ENCODE measurements around the gene HUS1.
"Not testable (repeated sequence)": the region's sequence is repeated elsewhere in the genome, so short reads cannot be mapped to it uniquely, and the experiment has no call there.

Gene HUS1

DNA sequence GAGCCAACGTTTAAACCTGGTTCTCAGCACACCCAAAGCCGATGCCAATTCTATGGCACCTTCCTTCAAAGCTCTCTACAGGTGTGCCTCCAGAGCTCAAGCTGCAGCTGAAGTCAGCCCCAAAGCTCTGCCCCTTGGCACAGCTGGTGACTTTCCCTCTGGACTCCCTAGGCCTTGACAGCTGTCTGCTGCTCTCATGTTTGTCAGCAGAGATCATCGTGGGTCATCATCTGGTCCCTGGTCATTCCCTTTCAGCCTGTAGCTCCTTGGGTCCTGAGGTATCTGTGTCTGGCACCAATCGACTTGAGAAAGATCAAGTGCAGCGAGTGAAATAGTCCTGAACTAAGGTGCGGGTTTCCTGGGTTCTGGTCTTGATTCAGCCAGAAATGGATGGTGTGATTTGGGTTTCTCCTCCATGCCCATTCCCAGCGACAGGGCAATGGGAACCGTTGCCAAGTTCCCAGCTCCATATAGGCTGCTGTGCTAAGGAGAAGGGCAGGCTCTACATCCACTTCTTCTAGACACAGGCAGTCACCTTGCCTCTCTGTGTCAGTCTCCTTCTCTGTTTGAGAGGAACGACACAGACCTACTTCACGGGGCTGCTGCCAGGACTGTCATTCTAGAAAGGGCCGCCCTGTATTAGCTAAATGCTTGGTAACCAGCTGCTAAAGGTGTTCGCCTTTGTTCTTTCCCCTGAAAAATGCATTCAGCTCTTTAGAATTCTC is 34.7 kb downstream of the HUS1 start:
- no peak for DNase-seq (ENCODE audit: low spot score)

DNA sequence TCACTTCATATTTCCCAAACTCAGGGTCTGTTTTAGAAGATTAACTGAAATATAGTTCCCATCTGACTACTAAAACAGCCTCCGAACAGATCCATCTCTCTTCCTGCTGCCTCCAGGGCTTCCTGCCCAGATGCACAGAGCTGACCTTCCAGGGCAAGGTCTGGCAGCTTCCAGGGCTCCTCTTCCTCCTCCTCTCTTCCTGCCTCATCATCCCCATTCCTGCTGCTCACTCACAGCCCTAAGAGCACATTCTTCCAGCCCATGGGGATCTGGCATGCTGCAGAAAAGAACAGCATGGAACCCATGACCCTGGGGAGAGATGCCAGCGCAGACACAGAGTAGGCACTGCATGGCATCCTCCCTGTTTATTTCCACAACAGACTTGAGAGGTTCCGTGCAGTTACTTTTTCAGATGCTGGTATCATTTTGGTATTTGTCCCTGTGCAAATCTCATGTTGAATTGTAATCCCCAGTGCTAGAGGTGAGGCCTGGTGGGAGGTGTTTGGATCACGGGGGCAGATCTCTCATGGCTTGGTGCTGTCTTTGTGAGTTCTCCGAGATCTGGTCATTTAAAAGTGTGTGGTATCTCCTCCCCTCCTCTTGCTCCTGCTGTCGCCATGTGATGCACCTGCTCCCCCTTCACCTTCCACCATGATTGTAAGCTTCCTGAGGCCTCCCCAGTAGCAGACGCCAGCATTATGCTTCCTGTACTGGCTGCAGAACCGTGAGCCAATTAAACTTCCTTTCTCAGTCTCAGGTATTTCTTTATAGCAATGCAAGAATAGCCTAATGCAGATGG is 35.5 kb downstream of the HUS1 start:
- DNase-seq (ENCODE audit: low spot score), result no peak

DNA sequence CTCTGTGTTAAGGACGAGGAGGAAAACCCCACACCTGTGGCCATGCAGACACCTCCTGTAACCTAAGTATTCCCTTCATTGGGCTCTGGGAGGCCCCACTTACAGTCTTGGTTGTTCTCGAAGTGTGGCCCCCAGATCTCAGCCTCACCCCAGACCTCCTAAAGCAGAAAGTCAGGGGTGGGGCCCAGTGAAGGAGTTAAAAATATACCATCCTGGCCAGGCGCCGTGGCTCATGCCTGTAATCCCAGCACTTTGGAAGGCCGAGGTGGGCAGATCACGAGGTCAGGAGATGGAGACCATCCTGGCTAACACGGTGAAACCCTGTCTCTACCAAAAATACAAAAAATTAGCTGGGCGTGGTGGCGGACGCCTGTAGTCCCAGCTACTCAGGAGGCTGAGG is 36.8 kb downstream of the HUS1 start:
- not testable (repeated sequence) for DNase-seq (ENCODE audit: low spot score)

- DNase-seq (ENCODE audit: low spot score), result no peak
These were observed 37.3 kb downstream of the HUS1 start for GRCh38 chr7:47942132-47942531.

DNA sequence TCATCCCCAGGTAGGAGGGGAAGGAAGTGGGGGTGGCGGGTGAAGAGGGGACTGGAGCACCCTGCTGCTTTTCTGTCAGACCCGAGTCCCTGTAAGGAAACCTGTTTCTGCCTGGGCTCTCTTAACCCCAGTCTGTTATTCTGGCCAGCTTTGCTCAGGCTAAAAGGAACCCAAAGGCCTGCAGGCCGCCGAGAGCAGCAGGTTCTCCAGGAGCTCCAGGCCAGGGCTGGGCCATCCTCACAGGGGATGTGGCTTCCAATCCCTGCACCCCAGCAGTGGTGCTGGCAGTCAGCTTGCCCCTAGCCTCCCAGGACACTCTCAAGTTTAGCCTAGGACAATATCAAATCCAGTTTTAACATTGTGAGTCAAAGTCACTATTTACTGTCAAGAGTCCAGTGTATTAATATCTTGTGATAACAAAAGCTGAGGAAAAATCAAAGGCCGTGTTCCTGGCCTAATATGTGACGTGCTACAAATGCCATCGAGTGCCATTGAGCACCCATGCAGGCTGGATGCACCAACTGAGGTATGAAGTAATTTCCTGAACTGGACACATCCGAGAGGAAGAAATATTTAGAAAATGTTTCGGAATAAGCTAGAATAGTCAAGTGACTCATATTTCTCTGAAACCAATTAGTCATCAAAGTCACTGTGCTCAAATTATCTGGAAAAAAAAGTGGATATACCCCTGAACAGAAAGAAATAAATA is 38.1 kb downstream of the HUS1 start:
- no peak for DNase-seq (ENCODE audit: low spot score)

DNA sequence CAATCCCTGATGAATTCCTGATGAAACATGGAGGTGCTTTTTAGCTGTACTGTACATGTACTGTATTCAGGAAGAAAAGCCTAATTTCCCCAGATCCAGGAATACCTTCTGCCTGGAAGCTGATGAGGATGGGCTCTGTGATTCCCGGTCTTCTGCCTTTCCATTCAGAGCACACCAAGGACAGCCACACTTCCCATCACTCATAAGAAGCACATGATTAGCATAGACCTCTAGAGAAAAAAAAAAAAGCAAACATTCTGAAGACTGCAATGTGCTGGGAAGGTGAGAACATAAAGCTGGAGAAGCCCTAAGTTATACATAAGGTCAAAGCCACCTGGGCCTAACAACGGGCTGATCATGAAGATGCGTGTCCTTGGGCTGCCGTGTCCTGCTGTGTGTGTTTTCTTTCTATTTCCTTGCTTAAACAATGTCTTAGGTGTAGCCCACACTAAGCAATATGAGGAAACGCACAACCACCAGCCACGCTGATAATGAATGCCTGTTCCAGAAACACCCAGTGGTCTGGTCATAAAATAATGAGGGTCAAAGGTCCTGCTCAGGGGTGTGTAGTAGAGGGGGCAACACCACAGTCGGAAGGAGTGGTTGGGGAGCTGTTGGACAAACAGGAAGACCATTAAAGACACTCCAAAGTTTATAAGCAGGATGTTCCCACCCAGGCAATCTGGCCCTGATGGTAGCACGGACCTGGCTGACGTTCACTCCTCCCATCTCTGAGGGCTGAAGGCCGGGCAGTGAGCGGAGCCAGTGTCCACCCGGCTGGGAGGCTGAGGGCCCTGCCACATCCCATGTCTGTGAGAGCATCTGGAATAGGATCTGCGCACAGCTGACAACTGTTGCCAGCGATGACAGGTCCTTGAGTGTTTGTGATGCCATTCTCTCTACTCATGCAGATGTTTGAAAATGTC is 39.1 kb downstream of the HUS1 start:
- no peak for DNase-seq (ENCODE audit: low spot score)

- no peak for DNase-seq (ENCODE audit: low spot score)
These were observed 39.9 kb downstream of the HUS1 start for GRCh38 chr7:47939425-47940036.

GRCh38 chr7:47938574-47939165 is 40.7 kb downstream of the HUS1 start:
- DNase-seq (ENCODE audit: low spot score), result peak; percentile 32

GRCh38 chr7:47937711-47938573 is 41.5 kb downstream of the HUS1 start:
- no peak for DNase-seq (ENCODE audit: low spot score)

DNA sequence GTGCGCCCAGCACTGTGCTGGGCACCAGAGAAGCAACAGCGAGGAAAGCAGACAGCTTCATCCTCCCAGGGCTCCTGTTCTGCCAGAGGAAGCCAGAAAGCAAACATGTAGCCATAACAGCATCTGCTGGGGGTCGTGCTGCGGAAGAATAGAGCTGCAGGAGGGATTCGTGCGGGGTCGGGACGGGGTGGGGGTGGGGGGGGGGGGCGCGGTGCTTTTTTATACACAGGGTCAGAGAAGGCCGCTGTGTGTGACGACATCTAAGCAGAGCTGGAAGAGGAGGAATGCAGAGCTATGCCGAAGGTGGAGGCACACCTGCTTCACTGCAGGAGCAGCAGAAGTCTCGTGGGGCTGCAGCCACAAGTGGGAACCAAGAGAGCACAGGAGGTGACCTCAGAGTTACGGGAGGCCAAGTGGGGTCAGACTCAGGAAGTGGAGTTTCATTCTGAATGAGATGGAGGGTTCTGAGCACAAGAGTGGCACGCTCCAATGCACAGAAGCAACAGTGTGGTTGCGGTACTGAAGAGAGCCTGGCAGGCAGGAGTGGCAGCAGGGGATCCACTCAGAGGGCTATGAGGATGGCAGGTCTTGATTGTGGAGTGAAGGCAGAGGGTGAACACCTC is 42.2 kb downstream of the HUS1 start:
- DNase-seq (ENCODE audit: low spot score), result no peak

- no peak for DNase-seq (ENCODE audit: low spot score)
These were observed 43.1 kb downstream of the HUS1 start for GRCh38 chr7:47936323-47936722.

DNA sequence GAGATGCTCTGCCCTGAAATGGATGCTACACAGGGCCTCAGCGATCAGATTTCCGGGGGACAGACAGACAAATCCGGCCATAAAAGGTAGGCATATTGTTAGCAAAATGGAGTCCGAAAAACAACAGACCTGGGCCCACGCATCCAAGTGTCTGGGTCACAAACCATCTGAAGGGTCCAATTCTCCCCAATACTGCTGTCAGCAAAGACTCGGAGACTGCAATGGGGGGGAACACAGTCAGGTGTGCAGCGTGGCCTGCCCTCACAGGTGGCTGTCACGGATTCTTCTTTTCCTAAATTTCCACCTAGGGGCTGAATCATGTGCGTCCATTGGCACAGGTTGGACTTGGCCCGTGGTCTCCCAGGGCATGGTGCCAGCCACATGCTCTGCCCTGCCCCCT is 44.1 kb downstream of the HUS1 start:
- DNase-seq (ENCODE audit: low spot score), result no peak

GRCh38 chr7:47934831-47935230 is 44.6 kb downstream of the HUS1 start:
- DNase-seq (ENCODE audit: low spot score), result no peak

- no peak for DNase-seq (ENCODE audit: low spot score)
These were observed 46.2 kb downstream of the HUS1 start for GRCh38 chr7:47933215-47933614.

DNA sequence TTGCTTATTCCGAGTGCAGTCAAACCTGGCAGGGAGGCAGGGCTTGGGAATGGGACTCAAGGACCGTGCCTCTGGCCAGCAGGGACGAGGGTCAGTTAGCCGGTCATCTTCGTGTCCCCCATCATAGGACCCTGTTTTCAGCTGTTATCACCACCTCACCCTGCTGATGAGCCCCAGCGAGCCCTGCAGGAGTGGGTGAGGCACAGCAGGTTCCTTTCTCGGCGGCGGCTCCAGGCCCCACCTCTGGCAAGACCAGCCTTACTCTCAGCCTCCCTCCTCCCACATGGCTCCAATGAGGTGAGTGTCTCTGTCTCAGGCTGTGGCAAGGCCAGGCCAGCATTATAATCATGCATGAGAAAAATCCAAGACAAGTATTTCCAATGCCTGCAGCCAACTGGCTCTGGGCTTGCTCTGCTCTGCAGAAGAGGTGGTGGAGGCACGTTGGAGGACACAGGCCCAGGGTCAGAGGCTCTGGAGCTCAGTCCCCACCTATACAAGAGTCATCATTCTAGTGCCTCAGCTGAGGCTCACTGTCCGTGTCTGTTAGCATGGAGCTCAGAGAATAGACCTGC is 46.9 kb downstream of the HUS1 start:
- no peak for DNase-seq (ENCODE audit: low spot score)

DNA sequence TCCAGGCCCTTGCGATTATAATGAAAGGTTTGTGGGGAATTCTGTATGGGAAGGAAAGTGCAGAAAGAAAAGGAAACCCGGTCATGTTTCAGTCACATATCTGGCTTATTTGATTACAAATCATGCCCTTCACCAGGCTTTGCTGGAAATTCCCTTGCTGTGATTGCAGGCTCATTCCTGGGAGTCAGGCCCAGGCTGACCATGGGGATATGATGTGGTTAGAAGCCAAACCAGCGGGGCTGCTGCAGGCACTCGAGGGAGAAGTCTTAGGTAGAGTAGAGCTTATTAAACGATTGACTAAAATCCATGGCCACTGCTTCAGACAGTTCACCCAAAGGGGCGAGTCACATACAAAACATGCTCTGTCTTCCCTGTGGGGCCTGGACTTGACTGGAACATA is 47.4 kb downstream of the HUS1 start:
- no peak for DNase-seq (ENCODE audit: low spot score)

- no peak for DNase-seq (ENCODE audit: low spot score)
These were observed 48.1 kb downstream of the HUS1 start for GRCh38 chr7:47931005-47932004.

DNA sequence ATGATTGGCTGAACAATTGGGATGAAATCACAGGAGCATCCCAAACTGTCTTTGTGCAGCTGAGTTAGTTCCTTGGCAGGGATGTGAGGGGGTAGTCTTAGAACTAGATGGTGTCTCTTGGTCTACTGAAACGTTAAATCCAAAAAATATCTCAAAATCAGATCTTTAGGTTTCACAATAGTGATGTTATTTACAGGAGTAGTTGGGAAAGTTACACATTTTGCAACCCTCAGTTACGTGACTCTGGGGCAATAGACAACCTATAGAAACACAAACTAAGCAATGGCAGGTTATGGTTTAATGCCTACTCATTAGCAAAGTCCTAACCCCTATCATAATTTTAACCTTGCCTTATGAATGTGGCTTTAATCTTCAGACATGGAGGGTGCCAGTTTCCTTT is 55.1 kb downstream of the HUS1 start:
- DNase-seq (ENCODE audit: low spot score), result no peak
